HG03097 (cell line): ENCODE results near the gene TAF4.
"Not testable (repeated sequence)": the region's sequence is repeated elsewhere in the genome, so short reads cannot be mapped to it uniquely, and the experiment has no call there.

ENCODE experiments used
- ATAC-seq: cut with Tn5 transposase; IDR thresholded peaks from one replicate; pipeline ENCODE4 v1.9.1; 2021; ENCODE audit not compliant: unreplicated experiment, low FRiP score

TAF4 gene

DNA sequence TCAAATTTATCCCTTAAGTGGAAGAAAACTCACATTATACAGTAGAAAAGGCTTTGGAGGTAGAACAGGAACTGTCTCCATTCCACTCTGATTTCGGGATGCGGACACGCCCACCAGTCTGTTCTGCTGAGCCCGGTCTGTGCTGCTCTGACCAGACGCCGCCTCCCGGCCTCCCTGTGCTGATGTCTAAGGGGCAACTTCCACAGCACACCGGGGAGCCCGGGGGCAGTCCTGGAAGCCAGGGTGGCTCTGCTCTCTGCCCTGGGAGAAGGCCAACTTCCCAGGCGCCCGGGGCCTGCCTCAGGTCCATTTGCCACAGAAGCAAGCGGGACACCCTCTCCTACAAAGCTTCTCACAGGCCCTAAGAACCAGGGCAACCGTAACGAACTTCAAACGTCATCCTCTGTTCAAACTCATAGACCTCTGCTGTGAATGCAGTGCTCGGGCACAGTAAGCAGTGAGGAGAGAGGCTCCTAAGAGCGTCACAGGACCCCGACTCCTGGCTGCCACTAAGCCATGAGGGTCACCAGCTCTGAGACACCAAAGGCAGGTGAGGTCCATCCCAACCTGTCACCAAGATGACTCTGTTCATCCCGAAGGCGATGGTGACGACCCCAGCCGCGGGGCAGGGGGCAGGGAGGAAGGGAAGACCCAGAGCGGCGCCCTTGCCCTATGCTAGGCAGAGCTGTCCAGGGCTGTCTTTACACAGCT, 5.6 kb downstream of the TAF4 start:
- ATAC-seq, result no peak

DNA sequence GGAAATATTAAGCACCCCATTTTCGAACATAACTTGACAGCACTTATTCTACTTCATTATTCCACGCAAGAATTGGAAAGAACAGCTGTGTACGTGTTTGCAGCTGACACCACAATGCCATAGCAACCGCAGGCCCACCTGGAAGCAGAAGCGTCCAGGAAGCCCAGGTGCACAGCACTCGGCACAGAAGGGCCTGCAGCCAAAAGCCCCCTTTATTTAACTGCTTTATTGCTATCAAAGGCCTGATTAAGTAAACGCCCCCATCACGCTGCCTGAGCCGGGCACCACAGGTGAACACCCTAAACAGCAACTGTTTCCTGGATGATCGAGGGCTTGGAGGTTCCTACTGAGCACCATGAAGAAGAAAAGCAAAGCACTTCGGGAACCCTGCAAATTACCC, 6.3 kb downstream of the TAF4 start:
- no peak for ATAC-seq

DNA sequence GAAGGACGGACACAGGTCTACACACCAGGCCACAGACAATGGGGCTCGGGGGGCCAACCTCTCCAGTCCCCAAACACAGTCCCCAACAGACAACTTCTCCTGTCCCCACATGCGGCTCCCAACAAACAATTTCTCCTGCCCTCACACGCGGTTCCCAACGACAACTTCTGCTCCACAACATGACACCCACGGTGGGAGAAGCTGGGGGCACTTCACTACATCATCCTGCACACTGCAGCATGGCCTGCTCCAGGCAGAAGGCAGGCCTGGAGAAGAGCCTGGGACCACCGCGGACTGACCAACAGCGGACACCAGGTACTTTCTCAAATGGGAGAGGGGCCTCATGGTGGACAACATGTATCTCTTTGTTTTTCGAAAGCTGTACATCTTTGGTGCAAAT, 6.7 kb downstream of the TAF4 start:
- no peak for ATAC-seq

DNA sequence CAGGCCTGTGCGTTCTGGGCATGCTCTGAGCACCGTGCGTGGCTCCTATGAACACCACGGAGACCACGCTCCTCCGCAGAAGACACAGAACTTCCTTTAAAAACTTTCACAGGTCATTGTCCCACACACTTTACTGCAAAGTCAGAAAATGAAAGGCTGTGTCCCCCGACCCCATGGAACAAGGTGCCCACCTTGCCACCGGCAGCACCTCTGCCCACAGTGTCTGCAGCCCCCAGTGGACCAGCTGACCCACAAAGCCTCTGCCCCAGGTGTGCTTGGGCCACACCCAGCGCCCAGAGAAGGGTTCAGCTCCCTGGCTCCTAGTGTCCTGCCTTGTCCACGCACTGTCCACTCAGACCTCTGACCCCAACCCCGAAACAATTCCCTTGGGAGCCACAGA, 8.7 kb downstream of the TAF4 start:
- no peak for ATAC-seq

DNA sequence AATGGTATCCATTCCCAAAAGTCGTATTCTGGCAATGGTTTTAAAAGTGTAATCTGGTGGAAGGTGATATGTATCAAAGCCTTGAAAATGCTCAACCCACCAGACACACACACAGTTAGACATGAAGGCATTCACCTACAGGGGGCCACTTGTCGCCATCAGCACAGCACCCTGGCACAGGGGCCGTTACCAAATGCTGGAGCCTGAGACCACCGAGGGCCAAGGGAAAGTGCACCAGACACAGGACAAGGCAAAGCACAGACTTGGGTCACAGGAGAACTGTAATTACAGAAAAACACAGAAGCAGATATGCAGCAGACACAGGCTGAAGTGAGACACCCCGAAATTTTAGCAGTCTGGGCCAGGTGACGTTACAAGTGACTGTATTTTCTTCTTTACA, 9.3 kb downstream of the TAF4 start:
- no peak for ATAC-seq

DNA sequence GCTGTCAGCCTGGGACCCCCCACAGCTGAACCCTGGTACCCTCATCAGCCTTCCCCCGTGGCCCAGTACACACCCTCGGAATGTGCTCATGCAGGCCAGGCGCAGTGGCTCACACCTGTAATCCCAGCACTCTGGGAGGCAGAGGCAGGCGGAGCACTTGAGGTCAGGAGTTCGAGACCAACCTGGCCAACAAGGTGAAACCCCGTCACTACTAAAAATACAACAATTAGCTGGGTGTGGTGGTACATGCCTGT, 9.9 kb downstream of the TAF4 start:
- ATAC-seq, result not testable (repeated sequence)

DNA sequence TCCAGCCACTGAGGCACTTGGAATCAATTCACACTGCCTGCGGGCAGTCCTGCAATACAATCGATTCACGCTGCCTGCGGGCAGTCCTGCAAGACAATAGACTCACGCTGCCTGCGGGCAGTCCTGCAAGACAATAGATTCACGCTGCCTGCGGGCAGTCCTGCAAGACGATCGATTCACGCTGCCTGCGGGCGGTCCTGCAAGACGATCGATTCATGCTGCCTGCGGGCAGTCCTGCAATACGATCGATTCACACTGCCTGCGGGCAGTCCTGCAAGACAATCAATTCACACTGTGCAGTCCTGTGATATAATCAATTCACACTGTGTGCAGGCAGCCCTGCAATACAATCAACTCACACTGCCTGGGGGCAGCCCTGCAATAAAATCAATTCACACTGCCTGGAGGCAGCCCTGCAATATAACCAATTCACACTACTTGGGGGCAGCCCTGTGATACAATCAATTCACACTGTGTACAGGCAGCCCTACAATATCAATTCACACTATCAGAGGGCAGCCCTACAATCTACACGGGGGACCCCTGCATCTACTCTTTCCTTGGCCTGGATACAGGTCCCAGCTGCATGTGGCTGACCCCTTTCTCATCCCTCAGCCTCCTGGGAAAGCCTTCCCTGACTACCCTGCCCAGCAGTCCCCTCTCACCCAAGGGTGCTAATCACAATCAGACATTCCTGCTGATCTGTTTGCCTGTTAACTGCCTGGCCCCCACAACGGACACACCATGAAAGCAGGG, 10.4 kb downstream of the TAF4 start:
- no peak for ATAC-seq

DNA sequence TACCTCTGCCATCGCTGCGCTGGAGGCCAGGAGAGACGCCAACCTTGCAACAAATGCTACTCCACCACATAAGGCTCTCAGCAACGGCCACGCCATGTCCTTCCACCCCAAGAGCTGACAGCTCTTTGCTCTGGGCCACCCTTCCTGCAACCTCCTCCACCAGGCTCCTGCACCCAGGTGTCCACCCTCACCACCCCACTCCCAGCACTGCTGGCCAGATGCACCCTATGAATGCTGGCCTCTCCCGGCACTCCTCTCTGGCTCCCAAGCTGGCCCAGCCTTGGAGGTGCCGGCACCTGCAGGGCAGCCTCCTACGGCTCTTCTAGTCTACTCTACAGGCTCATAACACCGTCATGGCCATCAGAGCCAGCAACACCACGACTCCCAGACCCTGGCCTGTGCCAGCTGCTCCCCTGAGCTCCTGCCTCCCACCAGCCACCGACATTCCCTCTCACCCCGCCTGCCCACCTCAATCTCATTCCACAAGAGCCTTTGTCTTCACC, 11.2 kb downstream of the TAF4 start:
- ATAC-seq, result no peak

DNA sequence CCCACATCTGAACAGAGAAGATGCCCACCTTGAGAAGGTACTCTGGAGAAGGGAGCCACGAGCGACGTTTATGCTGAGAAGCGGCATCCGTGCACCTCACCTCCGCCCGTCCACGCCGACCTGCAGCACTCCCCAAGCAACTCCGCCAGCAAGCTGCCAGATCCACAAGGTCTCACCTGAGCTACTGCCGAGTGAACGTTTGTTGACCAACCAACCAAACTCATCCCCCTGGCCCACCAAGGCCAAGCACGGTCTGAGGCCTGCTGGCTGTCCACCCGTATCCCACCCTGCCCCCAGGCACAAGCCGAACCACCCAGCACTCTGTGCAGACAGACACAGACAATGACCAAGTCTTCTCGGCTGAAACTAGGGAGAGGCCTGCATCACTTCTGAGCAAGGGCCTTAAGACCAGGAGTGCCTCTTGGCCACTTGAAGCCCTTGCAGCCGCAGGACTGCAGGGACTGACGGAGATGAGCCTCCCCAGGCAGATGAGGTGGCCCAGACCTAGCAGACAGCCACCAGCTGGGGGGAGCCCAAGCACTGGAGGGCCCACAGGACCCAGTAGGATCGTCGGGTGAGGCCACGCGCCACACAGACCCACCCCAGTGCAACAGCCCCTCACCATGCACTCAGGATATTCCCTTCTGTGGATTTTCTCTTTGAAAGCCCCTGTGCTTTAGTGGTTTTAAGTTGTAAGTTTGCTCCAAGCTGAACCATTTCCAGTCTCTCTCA, 12.1 kb downstream of the TAF4 start:
- ATAC-seq, result no peak

DNA sequence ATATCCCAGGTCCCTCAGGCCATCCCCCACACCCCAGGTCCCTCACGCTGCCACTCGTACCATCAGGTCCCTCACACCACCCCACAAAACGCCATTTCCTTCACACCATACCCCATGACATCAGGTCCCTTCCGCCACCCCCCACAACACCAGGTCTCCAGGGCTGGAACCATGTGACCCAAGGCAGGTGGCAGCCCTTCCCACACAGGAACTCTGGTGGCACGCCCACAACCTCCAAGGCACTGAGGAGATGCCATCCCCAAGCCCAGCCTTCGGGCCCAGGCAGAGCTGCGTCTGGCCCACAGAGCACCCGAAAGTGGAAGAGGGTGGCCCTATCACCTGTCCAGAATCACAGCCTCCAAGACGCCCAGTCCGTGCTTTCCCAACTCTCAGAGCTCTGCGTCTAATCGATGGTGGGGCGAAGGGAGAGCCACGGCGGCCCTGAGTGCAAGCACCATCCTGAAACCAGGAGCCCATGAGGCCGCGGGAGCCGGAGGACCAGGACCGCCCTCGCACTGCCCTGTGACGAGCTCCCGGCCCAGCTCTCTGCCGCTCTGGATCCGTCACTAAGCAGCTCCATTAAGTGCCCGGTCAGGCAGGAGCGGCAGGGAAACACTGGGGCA, 12.7 kb downstream of the TAF4 start:
- no peak for ATAC-seq

DNA sequence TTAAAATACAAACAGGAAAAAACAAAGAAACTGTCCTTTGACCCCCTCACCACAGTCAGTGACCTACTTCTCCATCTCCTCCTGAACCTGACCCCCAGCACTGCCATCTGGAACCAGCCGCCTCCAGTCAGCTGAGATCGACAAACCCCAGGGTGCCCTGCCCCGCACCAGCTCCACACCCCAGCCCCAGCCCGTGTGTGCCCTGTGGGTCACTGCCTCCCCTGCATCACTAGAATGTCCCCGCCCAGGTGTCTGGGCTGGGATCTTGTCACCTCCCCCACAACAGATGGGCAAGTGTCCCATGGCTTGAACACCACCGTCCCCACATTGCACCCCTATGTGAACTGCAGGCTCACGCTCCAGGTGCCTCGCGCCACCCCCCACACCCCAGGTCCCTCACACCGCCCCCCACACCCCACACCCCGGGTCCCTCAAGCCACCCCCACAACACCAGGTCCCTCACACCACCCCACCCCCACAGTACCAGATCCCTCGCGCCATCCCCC, 13.3 kb downstream of the TAF4 start:
- ATAC-seq, result no peak

DNA sequence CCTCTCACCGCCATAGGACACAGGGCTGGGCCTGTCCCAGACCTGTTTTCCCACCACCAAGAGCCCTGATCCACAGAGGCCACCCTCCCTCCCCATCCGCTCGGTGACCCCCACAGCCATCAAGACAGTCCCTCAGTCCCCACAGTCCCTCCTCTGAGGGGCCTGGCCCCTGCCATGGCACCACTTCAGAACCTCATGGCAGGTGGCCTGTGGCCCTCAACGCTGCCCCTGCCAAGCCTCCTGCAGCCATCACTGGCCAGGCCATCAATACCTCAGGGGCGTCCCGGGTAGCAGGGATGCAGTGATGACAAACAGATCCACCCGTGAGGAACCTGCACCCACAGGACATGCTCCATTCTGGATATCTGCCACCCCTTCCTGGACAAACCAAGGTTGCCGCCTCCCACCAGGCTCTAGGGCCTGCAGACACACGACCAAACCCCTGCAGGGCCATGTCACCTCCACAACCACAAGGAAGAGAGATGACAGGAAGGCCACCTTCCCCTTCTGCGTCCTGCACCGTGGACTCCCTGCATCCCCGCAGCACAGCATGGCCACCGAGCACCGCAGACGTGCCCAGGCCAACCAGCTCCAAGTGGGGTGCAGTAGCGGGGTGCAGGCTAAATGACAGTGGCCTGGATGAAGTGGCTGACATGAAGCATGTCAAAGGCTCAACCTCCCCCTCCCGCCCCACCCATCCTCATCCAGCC, 14.0 kb downstream of the TAF4 start:
- ATAC-seq, result no peak

DNA sequence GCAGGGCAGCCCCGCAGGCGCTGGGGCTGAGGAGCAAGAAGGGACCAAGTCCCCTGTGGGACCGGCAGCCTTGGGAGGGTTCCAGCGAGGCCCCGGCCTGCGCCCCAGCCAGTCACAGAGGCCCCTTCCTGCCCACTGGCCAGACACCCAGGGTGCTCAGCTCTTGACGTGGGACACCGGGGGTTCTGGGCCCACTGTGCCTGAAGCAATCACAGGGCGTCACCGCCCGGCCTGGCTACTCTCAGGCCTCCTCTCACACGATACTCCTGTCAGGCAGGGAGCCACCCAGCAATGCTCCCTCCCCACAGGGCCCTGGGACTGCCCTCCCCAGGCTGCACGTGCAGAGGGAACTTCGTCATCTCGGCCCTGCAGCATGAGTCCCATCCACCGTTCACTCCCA, 14.5 kb downstream of the TAF4 start:
- no peak for ATAC-seq

DNA sequence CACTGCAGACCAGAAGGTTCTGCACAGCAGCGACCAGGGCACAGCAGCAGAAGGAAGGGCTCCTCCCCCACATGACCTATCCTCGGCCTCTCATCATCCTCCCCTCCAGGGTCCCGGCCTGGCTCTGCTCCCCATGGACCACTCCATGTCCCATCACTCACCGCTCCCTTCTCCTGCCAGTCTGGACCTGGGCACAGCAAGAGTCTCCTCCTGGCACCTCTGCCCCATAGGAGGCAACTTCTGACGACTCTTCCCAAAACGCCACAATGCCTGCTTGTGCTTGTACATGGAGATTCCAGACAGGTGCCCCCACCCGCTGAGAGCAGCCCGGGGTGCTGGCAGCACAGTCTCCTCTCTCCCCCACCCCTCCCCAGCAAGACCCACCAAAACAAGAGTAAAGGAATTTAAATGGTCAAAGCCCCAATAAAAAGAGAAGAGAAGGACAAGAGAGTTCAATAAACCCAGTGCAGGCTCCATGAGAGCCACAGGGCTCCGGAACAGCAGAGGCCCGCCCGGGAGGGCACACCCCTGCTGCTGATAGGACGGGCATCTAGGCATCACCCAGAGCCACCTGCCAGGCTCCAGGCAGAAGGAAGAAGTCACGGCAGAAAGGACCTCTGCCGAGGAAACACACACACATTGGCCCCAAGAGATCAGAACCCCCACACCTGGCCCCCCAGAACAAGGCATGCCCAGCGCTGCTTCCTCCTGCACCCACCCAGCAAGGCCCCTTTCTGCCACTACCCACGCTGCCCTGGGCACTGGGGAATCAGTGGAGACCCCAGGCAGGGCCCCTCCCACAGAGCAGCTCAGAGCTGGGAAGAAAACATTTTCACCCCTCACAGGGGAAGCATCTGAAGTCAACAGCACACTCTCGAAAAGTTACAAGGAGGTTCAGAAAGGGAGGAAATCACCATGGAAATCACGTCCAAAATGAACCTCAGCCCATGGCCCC, 15.2 kb downstream of the TAF4 start:
- no peak for ATAC-seq

DNA sequence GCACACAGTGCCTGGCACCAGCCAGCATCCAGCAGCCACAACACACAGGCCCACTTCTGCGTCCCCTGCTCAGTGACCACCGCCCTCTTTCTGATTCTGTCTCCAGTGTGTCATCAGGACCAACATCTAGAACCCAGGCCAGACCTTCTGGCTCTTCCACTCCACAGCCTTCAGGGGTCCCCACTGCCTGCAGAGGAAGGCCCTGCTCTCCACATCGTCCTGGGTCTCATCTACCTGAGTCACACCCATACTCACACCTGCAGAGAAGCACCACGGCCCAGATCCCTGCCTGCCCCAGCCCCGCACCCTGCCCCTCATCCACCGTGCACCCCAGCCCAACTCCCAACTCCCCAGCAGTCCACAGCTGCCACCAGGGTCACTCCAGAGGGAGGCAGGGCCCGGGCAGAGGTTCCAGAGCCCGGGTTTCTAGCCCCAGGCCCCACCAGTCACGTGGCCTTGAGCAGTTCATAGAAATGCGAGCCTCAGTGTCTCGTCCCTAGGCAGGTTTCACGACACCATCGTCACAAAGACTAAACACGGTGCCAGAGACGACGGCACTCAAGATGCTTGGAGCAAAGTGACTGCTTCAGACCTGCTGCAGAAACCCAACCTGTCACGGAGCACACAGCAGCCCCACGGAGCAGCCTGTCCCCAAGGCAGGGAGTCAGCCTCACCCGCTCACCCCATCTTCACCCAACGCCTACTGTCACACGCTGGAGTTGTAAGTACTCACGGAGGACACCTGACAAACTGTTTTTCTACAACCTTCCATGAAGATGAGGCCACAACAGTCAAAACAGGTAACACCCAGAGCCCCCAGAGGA, 16.1 kb downstream of the TAF4 start:
- ATAC-seq, result no peak

DNA sequence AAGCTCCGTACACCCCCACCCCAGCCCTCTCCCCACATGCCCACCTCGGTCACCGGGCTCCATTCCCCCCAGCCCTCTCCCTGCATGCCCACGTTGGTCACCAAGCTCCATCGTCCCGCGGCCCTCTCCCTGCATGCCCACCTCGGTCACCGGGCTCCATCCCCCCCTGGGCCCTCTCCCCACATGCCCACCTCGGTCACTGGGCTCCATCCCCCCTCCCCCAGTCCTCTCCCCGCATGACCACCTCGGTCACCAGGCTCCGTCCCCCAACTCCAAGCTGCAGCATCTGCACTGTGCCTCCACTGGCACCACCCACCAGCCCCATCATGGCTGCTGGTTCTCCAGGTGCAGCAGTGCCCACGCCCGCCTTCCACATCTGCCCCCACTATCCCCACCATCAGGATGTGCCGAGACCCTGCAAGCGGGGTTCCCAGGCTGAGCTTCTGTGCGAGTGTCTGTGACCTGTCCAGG, 16.8 kb downstream of the TAF4 start:
- ATAC-seq, result no peak

DNA sequence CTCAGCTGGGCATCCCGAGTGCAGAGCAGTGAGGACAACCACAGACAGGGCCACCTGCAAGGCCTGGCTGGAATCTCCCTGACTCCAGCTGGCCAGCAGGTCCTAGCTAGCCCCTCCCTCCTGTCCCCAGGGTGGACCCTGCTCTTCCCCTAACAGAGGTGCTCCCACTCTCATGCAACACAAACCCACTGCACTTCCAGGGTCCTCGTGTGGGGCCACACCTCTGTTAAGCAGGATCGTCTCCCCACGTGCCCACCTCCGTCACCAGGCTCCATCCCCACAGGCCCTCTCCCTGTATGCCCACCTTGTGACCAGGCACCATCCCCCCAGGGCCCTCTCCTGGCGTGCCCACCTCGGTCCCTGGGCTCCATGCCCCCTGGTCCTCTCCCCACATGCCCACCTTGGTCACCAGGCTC, 17.3 kb downstream of the TAF4 start:
- ATAC-seq, result no peak

DNA sequence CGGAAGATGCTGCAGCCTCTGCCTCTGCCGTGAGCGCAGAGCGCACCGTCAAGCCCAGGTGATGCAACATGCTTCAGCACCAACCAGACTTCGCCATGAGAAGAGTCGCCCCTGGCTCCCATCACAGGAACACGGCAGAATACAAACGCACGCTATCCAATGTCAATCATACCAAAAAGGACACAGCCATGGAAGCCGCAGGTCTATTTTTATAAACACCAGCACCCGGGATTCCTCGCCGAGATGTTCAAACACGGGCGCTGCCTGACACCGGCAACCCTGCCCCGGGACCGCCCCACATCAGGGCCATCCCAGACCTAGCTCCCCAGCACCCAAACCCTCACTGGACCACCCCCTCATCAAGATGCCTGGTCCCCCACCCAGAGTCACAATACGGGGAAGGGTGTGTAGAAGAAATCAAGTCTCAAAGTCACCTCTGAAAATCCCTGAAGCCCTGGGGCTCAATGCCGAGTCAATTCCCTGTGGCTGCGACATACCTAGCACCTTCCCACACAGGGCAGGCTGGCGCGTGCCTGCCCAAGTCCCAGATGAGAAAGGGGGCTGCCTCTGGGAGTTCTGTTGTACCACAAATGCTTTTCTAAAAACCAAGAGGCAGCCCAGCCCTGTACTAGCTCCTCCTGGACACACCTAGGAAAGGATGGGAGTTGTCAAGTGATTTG, 17.9 kb downstream of the TAF4 start:
- no peak for ATAC-seq
